T47D (cell line): Measurements from ENCODE around the gene HIP1.
"Not testable (repeated sequence)": the region's sequence is repeated elsewhere in the genome, so short reads cannot be mapped to it uniquely, and the experiment has no call there.

Experiments
- DNase-seq, 2 experiments: peaks; one replicate each; pipeline versions ENCODE4 v3.0.0 to v3.0.0-alpha.2; 2011 to 2012; ENCODE audit warnings: low read depth in 1 of 2, low spot score in 1 of 2
- JUND ChIP-seq: IDR thresholded peaks from 2 replicates; pipeline ENCODE4 v1.6.1; 2012; ENCODE audit warnings: low read depth
- in situ Hi-C: cut with HindIII; loops from 2 replicates; pipeline ENCODE4 v1.10.0; 2016; ENCODE audit warnings: low sequenced_read_pairs, low pct_unique_long_range_greater_than_20kb

The HIP1 gene

DNA sequence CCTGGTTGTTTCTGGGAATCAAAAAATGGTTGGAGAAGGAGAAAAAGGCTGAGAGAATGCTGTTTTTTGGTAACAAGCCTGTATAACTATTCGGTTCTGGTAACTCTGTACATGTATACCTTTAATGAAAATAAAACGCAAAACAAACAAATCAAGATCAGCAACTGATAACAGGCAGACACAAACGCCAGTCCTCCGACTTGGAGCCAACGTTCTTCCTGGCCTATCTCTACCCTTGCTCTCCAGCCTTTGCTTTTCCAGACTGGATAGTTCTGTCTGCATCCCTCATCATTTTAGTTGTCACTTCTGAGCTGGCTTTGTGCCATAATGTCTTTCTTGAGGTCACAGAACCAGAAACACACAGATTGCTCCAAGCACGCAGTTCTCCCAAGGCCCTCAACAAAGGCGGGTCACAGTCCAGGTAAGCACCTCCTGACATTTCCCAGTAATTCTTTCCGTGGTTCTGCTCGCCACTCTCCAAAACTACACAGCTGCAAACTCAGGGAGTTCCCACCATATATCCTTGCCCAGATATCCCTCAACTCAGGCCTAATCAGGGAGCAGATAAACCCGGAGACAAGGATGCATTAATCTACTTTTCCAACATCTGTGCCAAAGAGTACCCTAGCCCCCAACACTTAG is 20.2 kb downstream of the HIP1 start:
- no peak for DNase-seq
- TF ChIP-seq JUND = no peak
- in situ Hi-C loops = no loop called here

DNA sequence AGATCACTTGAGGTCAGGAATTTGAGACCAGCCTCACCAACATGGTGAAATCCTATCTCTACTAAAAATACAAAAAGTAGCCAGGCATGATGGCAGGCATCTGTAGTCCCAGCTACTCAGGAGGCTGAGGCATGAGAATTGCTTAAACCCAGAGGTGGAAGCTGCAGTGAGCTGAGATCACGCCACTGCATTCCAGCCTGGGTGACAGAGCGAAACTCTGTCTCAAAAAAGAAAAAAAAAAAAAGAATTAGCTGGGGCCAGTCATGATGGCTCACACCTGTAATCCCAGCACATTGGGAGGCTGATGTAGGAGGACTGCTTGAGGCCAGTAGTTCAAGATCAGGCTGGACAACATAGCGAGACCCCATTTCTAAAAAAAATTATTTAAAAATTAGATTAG is 21.0 kb downstream of the HIP1 start:
- DNase-seq, in situ Hi-C loops: not testable (repeated sequence)

DNA sequence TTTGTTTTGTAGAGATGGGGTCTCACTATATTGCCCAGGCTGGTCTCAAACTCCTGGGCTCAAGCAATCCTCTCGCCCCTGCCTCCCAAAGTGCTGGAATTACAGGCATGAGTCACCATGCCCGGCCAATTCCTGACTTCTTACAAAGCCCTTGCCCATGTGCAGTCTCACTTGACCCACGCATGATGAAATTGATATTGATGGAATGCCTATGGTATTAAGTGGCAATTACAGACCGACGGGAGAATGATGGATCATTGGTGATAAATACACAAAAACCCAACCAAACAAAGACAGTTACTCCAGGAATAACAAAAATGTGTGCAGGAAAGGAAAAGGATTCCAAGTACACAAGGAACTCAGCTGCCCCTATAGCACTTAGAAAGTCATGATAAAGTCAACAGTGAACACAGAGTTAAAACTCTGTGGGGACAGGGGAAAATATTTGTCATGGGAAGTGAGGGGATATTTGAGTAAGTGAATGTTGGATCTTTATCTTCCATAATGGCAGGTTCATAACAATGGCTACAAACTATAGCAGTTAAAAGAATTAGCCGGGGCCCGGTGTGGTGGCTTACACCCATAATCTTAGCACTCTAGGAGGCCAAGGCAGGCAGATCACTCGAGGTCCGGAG is 21.6 kb downstream of the HIP1 start:
- no peak for TF ChIP-seq JUND
- no peak for DNase-seq
- in situ Hi-C loops = no loop called here

DNA sequence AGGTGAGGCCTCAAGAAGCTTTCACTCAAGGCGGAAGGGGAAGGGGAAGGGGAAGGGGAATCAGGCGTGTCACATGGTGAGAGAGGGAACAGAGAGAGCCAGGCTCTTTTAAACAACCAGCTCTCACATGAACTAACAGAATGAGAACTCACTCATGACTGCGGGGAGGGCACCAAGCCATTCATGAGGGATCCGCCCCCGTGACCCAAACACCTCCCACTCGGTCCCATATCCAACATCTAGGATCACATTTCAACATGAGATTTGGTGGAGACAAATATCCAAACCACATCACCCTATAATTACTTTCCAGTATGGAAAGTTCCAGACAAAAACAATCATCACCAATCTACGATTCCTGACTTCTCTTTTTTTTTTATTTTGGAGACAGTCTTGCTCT is 22.9 kb downstream of the HIP1 start:
- TF ChIP-seq JUND = no peak
- in situ Hi-C loops = no loop called here
- no peak for DNase-seq

DNA sequence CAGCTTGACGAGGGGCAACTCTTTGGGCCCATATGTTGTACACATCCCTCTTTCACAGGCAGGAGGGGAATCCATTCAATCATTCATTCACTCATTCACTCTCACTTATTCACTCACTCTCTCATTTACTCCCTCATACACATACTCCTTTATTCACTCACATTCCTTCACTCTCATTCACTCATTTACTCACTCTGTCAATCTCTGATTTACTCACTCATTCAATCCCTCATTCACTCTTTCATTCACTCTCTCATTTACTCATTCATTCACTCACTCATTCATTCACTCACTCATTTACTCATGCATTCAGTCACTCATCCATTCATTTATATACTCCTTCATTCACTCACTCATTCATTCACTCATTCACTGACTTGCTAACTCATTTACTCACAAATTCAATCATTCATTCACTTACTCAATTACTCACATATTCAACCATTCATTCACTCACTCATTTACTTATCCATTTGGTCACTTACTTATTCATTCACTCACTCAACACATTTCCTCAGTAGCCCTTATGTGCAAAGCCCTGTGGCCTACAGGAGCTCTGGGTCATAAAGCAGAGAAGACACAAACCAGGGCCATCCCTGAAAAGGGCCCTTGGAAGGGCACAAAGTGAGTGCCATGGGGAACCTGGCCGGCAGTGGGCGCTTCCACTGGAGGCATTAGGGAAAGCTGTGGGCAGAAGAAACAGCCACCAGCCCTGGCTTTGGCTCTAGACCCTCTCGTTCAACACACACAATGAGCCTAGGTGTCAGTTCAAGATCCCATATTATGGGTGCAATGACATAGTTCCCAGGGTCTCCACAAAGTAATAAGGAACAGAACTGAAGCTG is 26.0 kb downstream of the HIP1 start:
- in situ Hi-C loops = no loop called here
- TF ChIP-seq JUND = no peak
- DNase-seq = no peak

DNA sequence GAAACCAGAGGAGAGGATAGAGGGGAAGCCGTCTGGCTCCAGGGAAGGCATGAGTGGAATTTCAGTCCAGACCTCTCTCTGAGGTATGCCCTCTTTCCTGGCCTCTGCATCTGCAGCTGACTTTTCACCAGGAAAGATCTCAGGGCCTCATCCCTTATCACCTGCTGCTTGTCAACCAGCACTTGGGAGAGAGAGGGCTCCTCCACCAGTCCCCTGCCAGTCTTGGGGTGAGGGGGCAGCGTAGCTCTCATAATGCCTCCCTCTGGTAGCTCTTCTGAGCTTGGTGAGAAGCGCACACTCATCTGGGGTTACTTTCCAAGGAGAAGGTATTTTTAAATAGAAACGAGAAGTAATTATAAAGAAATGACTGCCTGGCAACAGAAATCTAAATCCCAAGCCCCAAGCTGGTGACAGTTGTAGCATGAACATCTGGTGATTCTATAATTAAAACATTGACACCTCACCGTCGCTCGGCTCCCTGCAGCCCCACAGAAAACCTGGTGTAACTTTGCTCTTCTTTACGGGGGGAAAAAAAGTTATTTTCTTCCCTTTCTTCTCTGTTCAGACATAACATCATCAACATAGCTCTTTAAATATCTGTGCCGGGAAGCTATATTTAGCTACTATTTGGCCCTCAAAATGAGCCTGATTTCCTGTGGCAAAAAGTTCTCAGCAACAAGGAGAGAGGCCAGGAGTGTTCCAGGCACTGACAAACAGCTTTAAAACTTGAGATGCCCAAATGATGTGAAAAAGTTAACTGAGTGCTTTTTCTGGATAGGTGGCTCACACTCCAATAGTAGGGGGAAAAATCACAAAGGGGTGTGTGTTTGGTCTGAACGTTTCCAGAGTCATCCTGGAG is 26.9 kb downstream of the HIP1 start:
- in situ Hi-C loops = no loop called here
- DNase-seq = no peak

DNA sequence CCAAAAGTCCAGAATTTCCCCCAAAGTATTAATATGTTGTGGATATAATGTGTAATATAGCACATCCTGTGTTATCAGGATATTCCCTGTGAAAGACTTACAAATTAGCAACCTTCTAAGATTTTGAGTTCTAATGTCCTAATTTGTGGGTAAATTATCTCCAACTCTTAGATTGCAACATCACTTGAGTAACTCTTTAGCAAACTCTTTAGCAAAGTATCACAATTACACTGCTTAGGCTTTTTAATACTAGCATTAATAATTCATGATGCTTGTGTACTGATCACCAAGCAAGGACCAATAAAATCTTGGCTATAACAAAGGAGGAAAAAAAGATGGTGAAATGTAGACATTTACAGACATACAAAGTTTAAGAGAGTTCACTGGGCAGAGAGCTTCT is 27.7 kb downstream of the HIP1 start:
- DNase-seq = no peak
- no peak for TF ChIP-seq JUND
- in situ Hi-C loops = no loop called here

More for the DNA sequence above, 26.9 kb downstream of the HIP1 start:
- no peak for TF ChIP-seq JUND

DNA sequence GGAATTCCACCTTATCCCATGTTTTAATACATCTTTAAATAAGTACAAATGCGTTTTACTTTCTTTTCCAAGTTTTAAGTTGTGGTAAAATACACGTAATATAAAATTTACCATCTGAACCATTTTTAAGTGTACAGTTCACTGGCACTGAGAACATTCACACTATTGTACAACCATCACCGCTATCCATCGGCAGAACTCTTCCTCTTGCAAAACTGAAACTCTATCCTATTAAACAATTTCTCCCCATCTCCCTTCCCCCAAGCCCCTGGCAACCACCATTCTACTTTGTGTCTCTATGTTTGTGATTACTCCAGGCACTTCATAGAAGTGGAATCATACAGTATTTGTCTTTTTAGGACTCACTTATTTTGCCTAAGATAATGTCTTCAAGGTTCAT is 33.8 kb downstream of the HIP1 start:
- TF ChIP-seq JUND = no peak
- in situ Hi-C loops = no loop called here

DNA sequence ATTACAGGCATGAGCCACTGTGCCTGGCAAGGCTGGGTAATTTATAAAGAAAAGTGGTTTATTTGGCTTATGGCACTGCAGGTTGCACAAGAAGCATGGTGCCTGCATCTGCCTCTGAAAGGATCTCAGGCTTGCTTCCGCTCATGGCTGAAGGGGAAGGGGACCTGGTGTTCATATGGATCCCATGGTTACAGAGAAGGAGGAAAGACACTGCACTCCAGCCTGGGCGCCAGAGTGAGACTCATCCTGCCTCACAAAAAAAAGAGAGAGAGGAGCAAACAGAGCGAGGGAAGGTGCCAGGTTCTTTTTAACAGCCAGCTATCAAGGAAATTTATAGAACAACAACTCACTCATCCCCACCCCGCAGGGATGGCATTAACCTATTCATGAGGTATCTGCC is 36.2 kb downstream of the HIP1 start:
- no peak for DNase-seq
- in situ Hi-C loops = no loop called here
- TF ChIP-seq JUND = no peak

More for the DNA sequence above, 33.8 kb downstream of the HIP1 start:
- DNase-seq = no peak

DNA sequence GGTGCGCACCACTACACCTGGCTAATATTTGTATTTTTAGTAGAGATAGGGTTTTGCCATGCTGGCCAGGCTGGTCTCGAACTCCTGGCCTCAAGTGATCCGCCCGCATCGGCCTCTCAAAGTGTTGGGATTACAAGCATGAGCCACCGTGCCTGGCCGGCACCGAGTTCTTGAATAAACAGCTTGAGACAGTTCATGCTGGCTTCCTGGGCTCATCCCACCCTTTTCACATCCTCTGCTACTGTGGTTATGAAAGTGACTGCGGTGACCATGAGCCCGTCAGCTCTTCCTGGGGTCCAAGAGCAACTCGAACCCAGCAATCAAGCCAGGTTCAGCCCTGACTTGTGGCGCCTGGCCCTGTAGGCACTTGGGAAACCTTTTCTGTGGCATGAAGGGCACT is 38.7 kb downstream of the HIP1 start:
- DNase-seq = no peak
- no peak for TF ChIP-seq JUND
- in situ Hi-C loops = no loop called here

DNA sequence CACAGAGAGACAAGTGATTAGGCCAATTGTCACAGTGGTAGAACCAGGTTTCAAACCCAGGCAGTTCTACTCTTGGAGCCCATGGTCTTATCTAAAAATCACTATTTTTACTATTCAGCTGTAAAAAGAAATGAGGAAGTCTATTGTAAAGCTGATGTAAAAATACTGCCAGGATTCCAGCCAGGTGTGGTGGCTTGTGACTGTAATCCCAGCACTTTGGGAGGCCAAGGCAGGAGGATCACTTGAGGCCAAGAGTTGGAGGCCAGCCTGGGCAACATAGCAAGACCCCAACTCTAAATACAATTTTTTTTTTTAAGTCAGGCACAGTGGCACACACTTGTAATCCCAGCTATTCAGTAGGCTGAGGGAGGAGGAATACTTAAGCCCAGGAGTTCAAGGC is 40.4 kb downstream of the HIP1 start:
- TF ChIP-seq JUND = no peak
- in situ Hi-C loops = no loop called here
- no peak for DNase-seq

DNA sequence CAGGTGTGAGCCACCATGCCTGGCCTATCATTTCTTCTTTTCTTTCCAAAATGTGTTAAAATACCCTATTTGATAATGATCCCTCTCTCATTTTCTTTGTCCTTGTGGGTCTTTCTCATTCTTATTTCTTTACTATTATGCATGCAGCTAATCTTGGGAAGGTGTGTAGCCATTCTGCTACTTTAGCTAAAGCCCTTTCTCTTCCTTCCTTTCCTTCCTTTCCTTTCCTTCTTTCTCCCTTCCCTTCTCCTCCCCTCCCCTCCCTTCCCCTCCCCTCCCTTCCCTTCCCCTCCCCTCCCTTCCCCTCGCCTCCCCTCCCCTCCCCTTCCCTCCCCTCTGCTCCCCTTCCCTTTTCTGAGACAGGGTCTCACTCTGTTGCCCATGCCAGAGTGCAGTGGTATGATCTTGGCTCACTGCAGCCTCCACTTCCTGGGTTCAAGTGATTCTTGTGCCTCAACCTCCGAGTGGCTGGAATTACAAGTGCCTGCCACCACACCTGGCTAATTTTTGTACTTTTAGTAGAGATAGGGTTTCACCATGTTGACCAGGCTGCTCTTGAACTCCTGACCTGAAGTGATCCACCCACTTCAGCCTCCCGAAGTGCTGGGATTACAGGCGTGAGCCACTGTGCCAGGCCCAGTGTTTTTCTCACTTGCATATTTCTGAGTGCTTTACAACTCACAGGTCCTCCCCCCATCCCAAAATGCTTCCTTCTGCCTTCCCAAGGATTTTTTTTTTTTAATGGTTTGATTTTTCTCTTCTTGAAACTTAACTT is 42.3 kb downstream of the HIP1 start:
- in situ Hi-C loops = no loop called here

More for the DNA sequence above, 42.3 kb downstream of the HIP1 start:
- no peak for DNase-seq
- no peak for TF ChIP-seq JUND
